Endothelial cell of hepatic sinusoid (primary cell): ENCODE data around the gene GAD1.

Source experiments
- in situ Hi-C: cut with HindIII; loops from 2 replicates; pipeline ENCODE4 v1.10.0; 2017; ENCODE audit warnings: low sequenced_read_pairs

The GAD1 gene

DNA sequence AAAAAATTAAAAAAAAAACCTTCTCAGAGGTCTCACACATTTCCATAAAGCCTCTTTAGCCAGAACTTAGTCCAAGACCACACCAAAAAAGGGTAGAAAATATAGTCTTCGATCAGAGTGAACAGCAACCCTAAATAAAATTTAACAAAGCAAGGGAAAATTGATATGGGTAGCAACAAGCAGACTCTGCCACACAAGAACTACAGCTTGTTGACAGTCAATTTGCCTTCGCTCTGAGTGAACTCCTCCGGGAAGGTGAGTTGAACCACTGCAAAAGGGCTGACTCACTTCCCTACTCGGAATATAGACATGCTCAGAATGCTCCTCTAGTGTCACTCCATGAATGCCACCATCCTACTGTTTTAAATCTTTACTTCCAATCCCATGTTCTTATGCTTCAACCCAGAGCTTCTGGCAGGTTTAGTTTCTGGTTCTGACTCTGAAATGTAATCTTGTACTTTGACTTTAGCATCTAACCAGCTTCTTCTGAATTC lies 24.1 kb downstream of the GAD1 start:
- in situ Hi-C loops = no loop called here

DNA sequence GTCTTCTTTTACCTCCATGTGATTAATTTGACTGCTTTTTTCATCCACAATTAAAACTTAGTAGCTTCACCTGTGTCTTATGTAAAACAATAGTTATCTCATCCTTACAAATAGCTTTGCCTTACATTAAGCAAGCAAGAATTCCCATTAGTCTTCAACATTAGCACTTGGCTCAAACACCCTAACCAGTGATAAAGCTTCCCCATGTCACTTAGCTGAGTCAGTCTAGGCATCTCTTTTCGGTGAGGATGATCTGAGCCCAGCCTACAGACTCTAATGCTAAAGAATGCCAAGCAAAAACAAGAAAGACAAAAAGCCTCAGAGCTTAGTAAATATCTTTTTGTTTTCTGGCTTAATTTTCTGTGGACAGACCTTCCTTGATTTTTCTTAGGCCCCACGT lies 26.1 kb downstream of the GAD1 start:
- in situ Hi-C loops = no loop called here

DNA sequence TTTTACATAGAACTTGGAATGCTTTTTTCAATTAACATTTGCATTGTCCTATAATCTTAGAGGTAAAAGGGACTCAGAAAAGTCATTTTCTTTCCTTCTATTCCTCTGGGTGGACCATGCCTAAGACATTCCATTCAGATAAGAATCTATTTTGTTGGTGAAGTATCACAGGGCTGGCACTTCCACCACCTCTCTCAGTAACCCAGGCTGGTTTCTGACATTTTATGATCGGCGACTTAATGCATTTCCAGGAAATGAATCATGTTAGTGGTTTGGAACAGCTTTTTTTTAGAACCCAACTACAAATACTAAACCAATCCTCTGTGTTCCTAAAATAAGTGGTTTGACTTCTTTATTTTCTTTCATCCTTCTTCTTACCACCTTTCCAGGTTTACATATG lies 27.0 kb downstream of the GAD1 start:
- in situ Hi-C loops = no loop called here

DNA sequence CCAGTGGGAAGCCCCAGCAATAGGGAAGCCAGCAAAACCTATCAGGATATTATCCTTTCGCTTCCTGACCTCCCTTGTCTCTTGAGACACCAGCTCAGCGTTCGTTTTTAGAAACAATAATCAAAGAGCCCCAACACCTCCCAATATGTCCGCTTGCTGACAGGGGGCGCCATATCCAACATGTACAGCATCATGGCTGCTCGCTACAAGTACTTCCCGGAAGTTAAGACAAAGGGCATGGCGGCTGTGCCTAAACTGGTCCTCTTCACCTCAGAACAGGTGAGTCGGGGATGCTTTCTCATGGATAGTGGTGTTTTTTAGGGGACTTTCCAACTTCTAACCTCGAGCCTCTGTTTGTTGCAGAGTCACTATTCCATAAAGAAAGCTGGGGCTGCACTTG lies 28.7 kb downstream of the GAD1 start:
- in situ Hi-C loops = no loop called here

DNA sequence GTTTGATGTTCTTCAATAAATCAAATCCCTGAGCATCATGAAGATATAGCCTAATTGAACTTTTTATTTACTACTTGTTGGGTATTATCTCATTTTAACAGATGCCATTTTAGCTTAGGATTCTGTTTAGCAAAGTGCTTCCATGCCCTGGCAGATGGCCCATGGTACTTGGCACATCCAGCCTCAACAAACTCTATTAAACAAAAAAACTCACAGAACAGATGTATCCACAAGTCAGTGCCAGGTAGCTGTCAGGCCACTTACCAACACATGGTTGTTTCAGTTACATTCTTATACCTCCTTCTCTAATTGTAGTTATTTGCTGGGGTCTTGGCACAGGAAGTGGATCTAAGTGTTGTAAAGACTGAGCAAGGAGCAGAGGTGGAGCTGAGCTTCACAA lies 29.6 kb downstream of the GAD1 start:
- in situ Hi-C loops = no loop called here

DNA sequence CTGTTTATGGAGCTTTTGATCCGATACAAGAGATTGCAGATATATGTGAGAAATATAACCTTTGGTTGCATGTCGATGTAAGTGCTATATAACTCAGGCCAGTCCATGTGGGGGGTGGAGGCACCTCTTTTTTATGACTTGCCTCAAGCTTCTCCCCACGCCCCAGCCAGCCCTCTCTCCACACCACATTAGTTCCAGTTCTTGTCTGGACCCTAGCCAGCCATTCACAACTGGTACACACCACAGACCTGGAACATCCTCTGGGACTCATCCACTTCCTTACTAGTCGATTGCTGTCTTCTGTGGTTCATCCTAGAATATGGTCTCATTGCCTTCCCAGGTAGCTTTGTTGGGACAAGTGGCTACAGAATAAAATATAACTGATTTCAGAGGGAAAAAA lies 31.0 kb downstream of the GAD1 start:
- in situ Hi-C loops = no loop called here

DNA sequence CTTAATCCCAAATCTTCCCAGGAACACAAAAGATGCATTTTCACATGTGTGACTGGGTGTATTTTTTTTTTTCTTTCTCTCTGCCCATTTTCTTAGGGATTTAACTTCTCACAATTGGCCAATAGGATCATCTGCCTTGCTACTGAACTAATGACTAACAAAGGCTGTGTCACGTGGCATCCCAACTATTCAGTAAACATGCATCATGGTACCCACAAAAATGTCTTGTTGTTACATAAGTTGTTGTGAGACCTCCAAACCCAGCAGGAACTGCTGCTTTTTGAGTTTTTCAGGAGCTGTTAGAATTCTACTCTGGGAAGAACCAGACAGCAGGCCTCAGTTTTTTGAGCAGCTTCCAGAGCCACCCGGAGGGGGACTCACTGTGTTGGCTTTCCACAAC lies 31.9 kb downstream of the GAD1 start:
- in situ Hi-C loops = no loop called here

DNA sequence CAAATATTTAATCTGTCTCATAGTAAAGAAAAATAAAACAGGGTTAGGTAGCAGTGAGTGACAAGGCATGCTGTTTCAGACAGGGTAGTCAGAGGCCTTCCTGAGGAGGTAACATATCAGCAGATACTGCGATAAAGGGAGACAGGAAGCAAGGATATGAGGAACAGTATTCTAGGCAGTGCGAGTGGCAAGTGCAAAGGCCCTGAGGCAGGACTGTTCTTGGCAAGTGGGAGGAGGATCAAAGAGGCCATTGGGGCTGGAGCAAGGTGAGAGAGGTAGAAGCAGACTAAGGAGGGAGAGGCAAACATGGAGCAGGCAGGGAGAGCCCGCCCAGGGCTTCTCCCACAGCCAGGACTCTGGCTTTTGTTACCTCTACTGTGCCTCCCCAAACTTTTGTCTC lies 33.6 kb downstream of the GAD1 start:
- in situ Hi-C loops = no loop called here

DNA sequence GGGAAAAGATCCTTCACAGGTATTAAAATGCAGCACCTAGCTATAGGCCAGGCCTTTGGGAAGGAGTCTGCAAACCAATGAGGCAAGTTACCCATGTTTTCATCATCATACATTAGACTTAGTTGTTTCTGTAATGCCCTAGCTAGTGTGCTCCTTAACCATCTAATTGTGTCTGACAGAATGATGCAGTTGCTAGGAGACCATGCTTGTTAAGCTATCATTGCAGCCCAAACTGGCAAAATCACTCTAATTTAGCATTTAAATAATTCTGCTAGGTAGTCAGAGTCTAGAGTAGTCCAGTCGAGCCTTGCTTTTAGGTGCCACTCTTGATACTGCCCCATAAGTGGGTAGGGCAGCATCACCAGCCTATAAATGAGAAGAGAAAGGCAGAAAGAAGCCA lies 34.9 kb downstream of the GAD1 start:
- in situ Hi-C loops = no loop called here

DNA sequence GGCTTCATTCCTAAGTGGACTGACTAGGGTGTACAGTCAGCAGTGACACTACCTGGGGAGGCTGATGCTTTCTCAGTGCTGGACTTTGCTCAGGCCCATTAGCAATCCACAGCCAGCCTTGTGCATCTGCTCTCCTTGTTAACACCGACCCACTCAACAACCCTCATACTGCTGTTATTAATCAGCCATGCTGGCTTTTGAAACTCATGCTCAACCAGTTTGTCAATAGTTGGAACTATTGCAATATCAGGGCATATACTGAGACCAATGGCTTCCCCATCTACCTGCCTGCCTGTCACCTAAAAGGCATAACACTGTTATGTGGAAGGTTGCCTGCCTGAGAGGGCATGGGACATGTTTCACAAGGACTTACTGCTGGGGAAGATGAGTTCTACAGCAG lies 39.4 kb downstream of the GAD1 start:
- in situ Hi-C loops = no loop called here

DNA sequence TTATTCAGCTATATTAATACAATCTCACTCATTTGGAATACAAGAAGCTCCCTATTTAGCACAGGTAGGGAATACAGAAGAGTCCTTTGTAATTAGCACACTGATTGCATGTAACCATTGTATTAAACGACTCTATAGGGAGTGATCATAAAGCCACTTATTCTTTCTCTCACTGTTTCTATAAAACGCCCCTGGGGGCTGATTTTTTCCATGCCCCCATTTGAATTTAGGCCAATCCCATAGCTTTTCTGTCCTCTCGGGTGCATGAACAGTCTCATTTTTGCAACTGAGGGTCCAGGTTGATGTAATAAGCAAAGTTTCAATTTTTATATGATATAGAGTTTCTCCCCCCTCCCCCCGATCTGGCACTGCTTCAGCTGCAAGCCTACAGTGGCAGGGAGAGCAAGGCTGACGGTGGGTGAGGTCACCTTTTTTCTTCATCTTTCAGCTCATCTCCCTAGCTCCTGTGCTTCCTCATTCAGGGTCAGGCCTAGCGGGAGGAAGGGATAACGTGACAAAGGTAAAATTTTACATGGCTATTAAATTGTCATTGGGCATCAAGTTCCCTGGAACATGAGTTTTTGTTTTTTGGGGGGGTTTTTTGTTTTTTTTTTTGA lies 45.7 kb downstream of the GAD1 start:
- in situ Hi-C loops = no loop called here

DNA sequence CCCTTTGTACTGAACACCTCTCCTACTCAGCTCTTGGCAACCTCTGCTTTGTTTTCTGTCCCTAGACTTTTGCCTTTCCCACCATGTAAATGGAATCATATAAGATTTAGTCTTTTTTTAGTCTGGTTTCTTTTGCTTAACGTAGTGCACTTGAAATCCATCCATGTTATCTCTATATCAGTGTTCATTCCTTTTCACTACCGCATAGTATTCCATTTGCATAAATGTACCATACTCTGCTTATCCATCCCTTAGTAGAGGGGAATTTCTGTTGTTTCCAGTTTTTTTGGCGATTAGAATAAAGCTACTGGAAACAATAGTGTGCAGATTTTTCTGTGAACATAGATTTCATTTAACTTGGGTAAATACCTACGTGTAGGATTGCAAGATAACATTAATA lies 46.4 kb downstream of the GAD1 start:
- in situ Hi-C loops = no loop called here

DNA sequence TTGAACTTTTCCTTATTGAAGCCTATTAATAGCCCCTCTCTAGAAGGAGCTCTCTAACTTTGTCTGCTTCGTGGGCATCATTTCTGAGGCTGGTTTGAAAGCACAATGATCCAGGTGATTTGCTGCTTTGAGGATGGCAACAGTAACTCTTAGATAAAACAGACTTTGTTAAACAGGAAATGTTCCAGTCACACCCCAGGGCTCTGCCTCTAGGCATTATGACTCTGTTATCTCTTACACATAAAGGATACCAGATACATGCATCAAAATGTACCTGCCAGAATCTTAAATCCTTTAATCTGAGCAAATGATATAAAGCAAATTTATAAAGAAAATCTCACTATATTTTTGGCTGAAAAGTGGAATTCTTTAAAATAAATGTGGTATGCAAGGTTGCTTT lies 52.3 kb downstream of the GAD1 start:
- in situ Hi-C loops = no loop called here

DNA sequence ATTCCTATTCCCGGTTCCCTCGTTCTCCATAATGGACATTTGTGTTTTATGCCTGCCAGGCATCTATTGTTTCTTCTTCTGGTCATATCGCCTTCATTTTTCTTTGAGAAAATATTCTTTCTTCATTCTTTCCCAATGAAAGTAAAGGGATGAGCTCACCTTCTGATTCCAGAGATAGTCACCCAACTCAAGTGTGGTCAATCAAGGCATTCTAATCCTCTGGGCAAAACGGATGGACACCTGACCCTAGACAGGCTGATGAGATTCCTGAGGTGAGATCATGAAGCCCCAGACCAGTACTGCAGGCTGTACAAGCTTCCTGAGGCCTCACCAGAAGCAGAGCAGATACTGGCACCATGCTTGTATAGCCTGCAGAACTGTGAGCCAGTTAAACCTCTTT lies 52.8 kb downstream of the GAD1 start:
- in situ Hi-C loops = no loop called here

DNA sequence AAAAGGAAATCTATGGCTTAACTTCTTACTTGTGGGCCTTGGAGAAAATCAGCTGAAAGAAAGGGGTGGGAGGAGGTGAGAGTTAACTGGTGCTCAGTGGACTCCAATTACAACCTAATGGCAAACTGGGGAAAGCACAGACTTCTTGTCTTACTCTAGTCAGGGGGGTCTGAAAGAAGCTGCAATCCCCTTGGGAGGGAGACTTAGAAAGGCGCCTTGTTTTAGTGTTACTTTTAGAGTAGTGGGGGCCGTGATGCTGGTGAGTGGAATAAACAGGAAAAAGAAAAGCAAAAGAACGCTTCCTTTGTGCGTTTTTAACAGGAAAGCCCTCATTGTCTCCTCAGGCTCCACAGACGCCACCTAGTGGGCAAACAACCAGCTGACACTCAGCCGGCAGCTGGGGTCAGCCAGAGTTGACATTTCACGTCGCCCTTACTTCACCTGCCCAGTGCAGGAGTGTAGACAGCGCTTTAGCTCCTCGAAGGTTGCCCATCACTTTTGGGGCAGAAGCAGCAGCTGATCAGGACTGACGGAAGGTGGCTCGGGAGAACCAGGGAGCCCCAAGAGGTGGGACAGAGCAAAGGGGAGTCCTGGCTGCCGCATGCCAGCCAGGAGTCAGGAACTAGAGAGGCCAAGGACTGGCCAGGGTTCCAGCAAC lies 56.5 kb downstream of the GAD1 start:
- in situ Hi-C loops = no loop called here

DNA sequence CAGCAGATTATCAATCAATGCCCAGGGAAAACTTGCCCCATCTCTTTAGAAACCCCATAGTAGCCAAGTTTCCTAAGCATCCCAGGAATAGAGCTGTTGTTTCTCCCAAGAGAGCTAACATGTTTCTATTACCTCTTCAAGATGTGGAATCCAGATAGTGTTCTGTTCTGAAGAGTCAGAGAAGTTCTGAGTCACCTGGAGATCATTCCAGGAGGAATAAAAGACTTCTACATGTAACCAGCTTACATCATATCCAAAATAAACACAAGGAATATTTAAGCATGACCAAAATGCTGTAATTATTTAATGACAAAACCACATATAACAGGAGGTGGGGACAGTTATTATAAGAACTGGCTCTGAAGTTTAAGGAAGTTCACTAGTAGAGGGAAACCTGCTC lies 61.4 kb downstream of the GAD1 start:
- in situ Hi-C loops = no loop called here

DNA sequence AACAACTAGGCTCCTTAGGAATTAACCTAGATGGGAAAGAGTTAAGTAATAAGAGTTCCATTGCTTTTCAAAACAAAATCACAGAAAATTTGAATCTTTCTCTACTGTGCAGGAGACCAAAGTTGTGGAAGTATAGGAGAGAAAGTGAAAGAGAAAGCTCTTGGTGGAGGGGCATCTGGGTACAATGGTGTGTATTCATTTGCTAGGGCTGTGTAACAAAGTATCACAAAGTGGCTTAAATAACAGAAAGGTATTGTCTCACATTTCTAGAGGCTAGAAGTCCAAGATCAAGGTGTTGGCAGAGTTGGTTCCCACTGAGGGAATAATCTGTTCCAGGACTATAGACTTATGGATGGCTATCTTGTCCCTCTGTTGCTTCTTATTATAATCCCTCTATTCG lies 61.8 kb downstream of the GAD1 start:
- in situ Hi-C loops = no loop called here

DNA sequence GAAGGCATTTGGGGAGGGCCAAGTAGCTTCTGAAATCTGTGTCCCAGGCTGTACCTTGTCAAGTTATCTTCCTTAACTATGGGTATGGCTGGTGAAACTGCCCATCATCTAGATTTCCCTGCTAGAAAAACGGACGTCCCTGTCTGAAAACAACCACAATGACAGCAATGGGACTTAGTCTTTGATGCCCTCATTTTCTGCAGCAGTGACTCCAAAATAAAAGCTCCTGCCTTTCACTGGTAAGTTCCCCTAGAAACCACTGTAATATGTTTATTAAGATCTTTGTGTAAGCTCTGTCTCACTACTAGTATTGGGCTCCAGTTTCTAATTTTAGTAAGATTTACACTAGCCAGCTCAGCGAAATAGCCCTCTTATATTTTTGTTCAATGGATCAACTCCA lies 65.2 kb downstream of the GAD1 start:
- in situ Hi-C loops = no loop called here

DNA sequence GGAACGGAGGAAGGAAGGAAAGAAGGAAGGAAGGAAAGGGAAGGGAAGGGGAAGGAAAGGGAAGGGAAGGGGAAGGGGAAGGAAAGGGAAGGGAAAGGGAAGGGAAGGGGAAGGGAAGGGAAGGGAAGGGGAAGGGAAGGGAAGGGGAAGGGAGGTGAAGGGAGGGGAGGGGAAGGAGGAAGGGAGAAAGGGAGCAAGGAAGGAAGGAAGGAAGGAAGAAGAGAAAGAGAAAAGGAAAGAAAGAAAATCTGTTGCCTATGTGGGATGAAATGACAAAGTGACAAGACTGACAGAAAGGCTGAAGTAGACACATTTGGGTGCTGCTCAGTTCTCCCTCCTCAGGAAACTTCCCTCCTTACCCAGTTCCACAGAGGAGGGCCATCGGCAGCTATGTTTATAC lies 66.1 kb downstream of the GAD1 start:
- in situ Hi-C loops = no loop called here

DNA sequence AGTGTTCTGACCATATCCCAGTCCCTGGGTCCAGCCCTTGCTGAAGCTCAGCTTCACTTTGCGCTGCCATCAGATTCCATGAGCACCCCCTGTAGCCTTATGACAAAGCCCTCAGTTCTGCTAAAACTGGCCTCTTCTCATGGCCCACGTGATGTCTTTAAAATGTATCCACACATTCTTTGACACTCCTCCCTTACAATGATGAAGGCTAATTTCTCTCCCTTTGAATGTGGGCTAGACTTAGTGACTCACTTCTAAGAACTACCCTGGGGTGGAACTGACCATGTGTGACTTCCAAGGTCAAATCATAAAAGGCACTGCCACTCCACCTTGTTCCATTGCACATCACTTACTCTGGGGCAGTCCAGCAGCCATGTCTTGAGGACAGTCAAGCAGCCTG lies 67.0 kb downstream of the GAD1 start:
- in situ Hi-C loops = no loop called here

DNA sequence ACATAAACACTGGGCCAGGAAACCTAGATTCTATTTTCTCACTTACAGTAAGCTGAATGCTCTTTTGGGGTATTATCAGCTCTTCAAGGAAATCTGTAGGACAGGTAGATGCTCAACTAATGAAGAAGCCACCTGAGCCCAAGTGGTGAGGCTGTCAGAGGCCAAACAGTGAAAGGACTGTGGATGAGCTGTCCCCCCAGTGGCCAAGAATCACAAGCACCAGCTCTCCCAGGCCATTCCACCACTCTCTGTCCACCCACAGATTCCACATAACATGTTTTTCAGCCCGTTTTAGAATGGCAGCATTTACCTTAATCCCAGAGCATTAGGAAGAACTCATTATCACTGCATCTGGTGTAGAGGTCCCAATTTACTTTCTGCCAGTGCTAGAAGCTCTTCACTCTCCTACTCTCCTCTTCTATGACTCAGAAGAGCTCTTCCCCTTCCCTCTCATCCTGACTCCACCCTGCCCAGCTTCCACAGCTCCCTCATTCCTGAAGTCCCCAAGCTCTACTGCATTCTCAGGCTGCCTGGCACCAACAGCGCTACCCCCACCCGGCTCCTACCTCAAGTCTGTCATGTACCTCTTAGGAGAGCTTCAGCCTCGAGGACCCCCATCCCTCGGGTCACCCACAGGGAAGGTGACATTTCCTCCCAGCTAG lies 68.6 kb downstream of the GAD1 start:
- in situ Hi-C loops = no loop called here

DNA sequence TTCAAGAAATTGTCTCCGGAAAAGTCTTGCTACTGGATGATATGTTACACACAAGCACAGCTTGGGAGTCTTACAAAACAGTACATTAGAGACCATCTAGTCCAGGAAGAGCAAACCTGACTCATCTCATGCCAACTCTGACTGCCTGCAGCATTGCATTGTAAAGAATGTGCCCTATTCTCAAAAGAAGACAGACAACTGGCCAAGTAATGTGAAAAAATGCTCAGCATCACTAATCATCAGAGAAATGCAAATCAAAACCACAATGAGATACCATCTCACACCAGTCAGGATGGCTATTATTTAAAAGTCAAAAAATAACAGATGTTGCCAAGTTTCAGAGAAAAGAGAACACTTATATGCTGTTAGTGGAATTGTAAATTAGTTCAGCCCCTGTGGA lies 69.7 kb downstream of the GAD1 start:
- in situ Hi-C loops = no loop called here
